HCT116 (cell line): ENCODE results near the gene SAMD4B. TPM values are rescaled to one million over a fixed set of nuclear protein-coding genes. Genes with fewer than 3 reads are reported as not detected.

Source experiments
- ATAC-seq: fragments of 200-7000 bp; cut with Tn5 transposase; 2 replicates; pipeline ENCODE4 v1.9.1; 2020; ENCODE audit warnings: mild to moderate bottlenecking, moderate library complexity
- BruUV-seq: library from RNA; stranded (reverse); fragments of 400-500 nt; replicated peaks from 2 replicates; lab custom pipeline; 2021; lab: Mats Ljungman, UMichigan
- CTCF ChIA-PET: fragments of 300-600 bp; sonication (Branson Sonifier 250); formaldehyde crosslinking; loops from one replicate; lab custom pipeline; 2021; ENCODE audit warnings: antibody characterized with exemption; lab: Charles Lee
- POLR2A ChIA-PET: fragments of 300-600, 350-600 bp; sonication (Branson Sonifier 250); formaldehyde crosslinking; loops from one replicate; lab custom pipeline; 2021; ENCODE audit warnings: antibody characterized with exemption; lab: Charles Lee
- RAD21 ChIA-PET, 2 experiments: fragments of 300-600 bp; sonication (Branson Sonifier 250); formaldehyde crosslinking; loops; one replicate each; lab custom pipeline; 2023; ENCODE audit warnings: low total read pairs in 2 of 2; ENCODE audit not compliant: uncharacterized antibody in 2 of 2, unreplicated experiment in 2 of 2, low non-redundant PET in 1 of 2; lab: Charles Lee
- DNase-seq: peaks from one replicate; pipeline ENCODE4 v3.0.0-alpha.2; 2010; ENCODE audit warnings: low read depth, low spot score
- H2AFZ ChIP-seq: fragments of 200-600 bp; shearing (Covaris generic), sonication (generic); 2 replicates; pipeline ENCODE4 v1.6.1; 2017; ENCODE audit warnings: low read depth, mixed run types, mixed read lengths, antibody characterized with exemption, low read length; ENCODE audit not compliant: poor library complexity, severe bottlenecking
- H3K27ac ChIP-seq: 2 replicates; pipeline ENCODE4 v1.5.1; 2012; ENCODE audit warnings: low read depth, low read length
- H3K27me3 ChIP-seq: fragments of 200-600 bp; sonication (generic); 2 replicates; pipeline ENCODE4 v1.6.1; 2016; ENCODE audit warnings: mixed run types, low read length, mixed read lengths; ENCODE audit not compliant: insufficient read depth
- H3K36me3 ChIP-seq, 2 experiments: fragments of 200-500 bp in 1 of 2; fragments of 200-600 bp in 1 of 2; sonication (Bioruptor generic) in 1 of 2; sonication (generic) in 1 of 2; 2 replicates each; pipeline versions ENCODE4 v1.5.1 to v1.6.1; 2014 to 2016; ENCODE audit warnings: low read length in 2 of 2, inconsistent platforms in 1 of 2, mixed read lengths in 1 of 2, mixed run types in 1 of 2; ENCODE audit not compliant: insufficient read depth in 2 of 2, control insufficient read depth in 1 of 2
- H3K4me1 ChIP-seq, 2 experiments: fragments of 200-600 bp in 1 of 2; sonication (generic) in 1 of 2; 2 replicates each; pipeline versions ENCODE4 v1.5.1 to v1.6.1; 2012 to 2017; ENCODE audit warnings: low read length in 2 of 2, inconsistent platforms in 1 of 2, mild to moderate bottlenecking in 1 of 2, mixed read lengths in 1 of 2, mixed run types in 1 of 2, moderate library complexity in 1 of 2; ENCODE audit not compliant: insufficient read depth in 2 of 2, control insufficient read depth in 1 of 2
- H3K4me2 ChIP-seq: fragments of 200-600 bp; sonication (generic); 2 replicates; pipeline ENCODE4 v1.6.1; 2017; ENCODE audit warnings: mixed run types, low read length, mixed read lengths
- H3K4me3 ChIP-seq, 2 experiments: fragments of 200-600 bp in 1 of 2; sonication (generic) in 1 of 2; replicated peaks in 1 of 2; 2 replicates each; pipeline ENCODE4 v1.5.1; 2011 to 2016; ENCODE audit warnings: low read length in 2 of 2, control low read depth in 1 of 2, low read depth in 1 of 2, mild to moderate bottlenecking in 1 of 2, mixed read lengths in 1 of 2, mixed run types in 1 of 2
- H3K79me2 ChIP-seq: fragments of 200-600 bp; sonication (generic); 2 replicates; pipeline ENCODE4 v1.6.1; 2017; ENCODE audit warnings: mild to moderate bottlenecking, mixed run types, low read length, moderate library complexity, mixed read lengths; ENCODE audit not compliant: insufficient read depth
- H3K9ac ChIP-seq: fragments of 200-600 bp; sonication (generic); 2 replicates; pipeline ENCODE4 v1.6.1; 2016; ENCODE audit warnings: low read length, mixed read lengths
- H3K9me2 ChIP-seq: fragments of 200-600 bp; sonication (generic), shearing (Covaris generic); 2 replicates; pipeline ENCODE4 v1.6.1; 2017; ENCODE audit warnings: mixed run types, mild to moderate bottlenecking, moderate library complexity; ENCODE audit not compliant: insufficient read depth
- H3K9me3 ChIP-seq, 2 experiments: fragments of 200-500 bp in 1 of 2; fragments of 200-600 bp in 1 of 2; sonication (Bioruptor generic) in 1 of 2; sonication (generic) in 1 of 2; 2 replicates each; pipeline ENCODE4 v1.6.1; 2014 to 2017; ENCODE audit warnings: low read length in 2 of 2, mixed read lengths in 2 of 2, inconsistent platforms in 1 of 2, low read depth in 1 of 2, mild to moderate bottlenecking in 1 of 2, mixed run types in 1 of 2, moderate library complexity in 1 of 2; ENCODE audit not compliant: control insufficient read depth in 1 of 2, insufficient read depth in 1 of 2
- H4K20me1 ChIP-seq: fragments of 200-600 bp; sonication (generic), shearing (Covaris generic); 2 replicates; pipeline ENCODE4 v1.6.1; 2017; ENCODE audit warnings: mixed run types, mild to moderate bottlenecking, moderate library complexity; ENCODE audit not compliant: insufficient read depth
- CBX3 ChIP-seq: IDR thresholded peaks from 2 replicates; pipeline ENCODE4 v1.6.1; 2012; ENCODE audit warnings: low read depth
- CEBPB ChIP-seq: IDR thresholded peaks from 2 replicates; pipeline ENCODE4 v1.6.1; 2012; ENCODE audit warnings: low read depth
- EGR1 ChIP-seq: IDR thresholded peaks from 2 replicates; pipeline ENCODE4 v1.6.1; 2012; ENCODE audit warnings: low read depth
- REST ChIP-seq: IDR thresholded peaks from 2 replicates; pipeline ENCODE4 v1.6.1; 2012; ENCODE audit warnings: low read depth
- SIN3A ChIP-seq: IDR thresholded peaks from 2 replicates; pipeline ENCODE4 v1.6.1; 2012; ENCODE audit warnings: low read depth
- SP1 ChIP-seq: IDR thresholded peaks from 2 replicates; pipeline ENCODE4 v1.6.1; 2012; ENCODE audit warnings: low read depth
- ZFX ChIP-seq: fragments of 450-650 bp; IDR thresholded peaks from 2 replicates; pipeline ENCODE4 v1.6.1; 2017
- intact Hi-C: fragments of 100-400 bp; cut with micrococcal nuclease; formaldehyde crosslinking; loops from 2 replicates; pipeline ENCODE4 v1.10.0; 2022
- total RNA-seq: library from RNA; stranded (reverse); gene quantifications from one replicate; pipeline ENCODE4 v1.2.1, GENCODE V29; 2021; ENCODE audit not compliant: unreplicated experiment

SAMD4B gene
- total RNA-seq, 1 experiment from 2014 or later: 127 TPM

GRCh38 chr19:39315933-39316332 lies 26.3 kb upstream of the SAMD4B start:
- RAD21 ChIA-PET: no interaction called here
- H2AFZ ChIP-seq: no peak overlapping the region

More at GRCh38 chr19:39315933-39316332, 26.3 kb upstream of the SAMD4B start:
- DNase-seq (no peak), ATAC-seq (no peak)
- no TSS peak for BruUV-seq
- no peaks in the 10 kb centered on the region for H3K9me2 ChIP-seq
- peaks cover 3 to 9% of the 10 kb centered on the region in 2 experiments; a peak in 3 of 4 replicates for H3K4me1 ChIP-seq
- CTCF ChIA-PET: no interaction called here
- no peak overlapping the region for H3K4me2 ChIP-seq
- H3K27me3 ChIP-seq: no peaks in the 10 kb centered on the region
- H3K9ac ChIP-seq: no peak overlapping the region
- no peak for TF ChIP-seq SIN3A
- no peak for TF ChIP-seq SP1
- no peak for TF ChIP-seq EGR1
- TF ChIP-seq REST: no peak
- TF ChIP-seq CEBPB: no peak
- TF ChIP-seq ZFX: no peak
- TF ChIP-seq CBX3: no peak
- no peak overlapping the region for H3K4me3 ChIP-seq
- peaks cover 34% of the 10 kb centered on the region for H3K79me2 ChIP-seq
- H3K36me3 ChIP-seq: peaks cover 6 to 10% of the 10 kb centered on the region in 2 experiments
- intact Hi-C loops: no loop called here
- H3K9me3 ChIP-seq: no peaks in the 10 kb centered on the region
- H4K20me1 ChIP-seq: no peaks in the 10 kb centered on the region
- POLR2A ChIA-PET: no interaction called here
- no peak overlapping the region for H3K27ac ChIP-seq
